ENCODE results near the gene MAGOHB. TPM values are rescaled to one million over a fixed set of nuclear protein-coding genes. Genes with fewer than 3 reads are reported as not detected.
"Not testable (repeated sequence)": the region's sequence is repeated elsewhere in the genome, so short reads cannot be mapped to it uniquely, and the experiment has no call there.

MAGOHB gene
- total RNA-seq, 2 donors from 2014 or later = 10.6 to 11.1 TPM

GRCh38 chr12:10624605-10625004 lies 11.2 kb upstream of the MAGOHB start:
- peaks cover 62% of the 10 kb centered on the region for H3K27me3 Mint-ChIP-seq
- H3K4me3 Mint-ChIP-seq = no peak overlapping the region
- no peaks in the 10 kb centered on the region for H3K9me3 ChIP-seq (ENCODE audit: control insufficient read depth, low read length, poor library complexity, severe bottlenecking)
- H3K27ac Mint-ChIP-seq = no peak overlapping the region
- ATAC-seq (no peak), DNase-seq (no peak)
- H3K36me3 Mint-ChIP-seq (ENCODE audit: low read depth) = peaks cover 3% of the 10 kb centered on the region
- no peaks in the 10 kb centered on the region for H3K4me1 Mint-ChIP-seq

GRCh38 chr12:10623131-10623530 lies 9.7 kb upstream of the MAGOHB start:
- H3K4me1 Mint-ChIP-seq = no peaks in the 10 kb centered on the region
- H3K4me3 Mint-ChIP-seq = no peak overlapping the region
- peaks cover 3% of the 10 kb centered on the region for H3K36me3 Mint-ChIP-seq (ENCODE audit: low read depth)

GRCh38 chr12:10621278-10621677 lies 7.9 kb upstream of the MAGOHB start:
- no peaks in the 10 kb centered on the region for H3K4me1 Mint-ChIP-seq
- peaks cover 2% of the 10 kb centered on the region for H3K36me3 Mint-ChIP-seq (ENCODE audit: low read depth)
- no peaks in the 10 kb centered on the region for H3K9me3 ChIP-seq (ENCODE audit: control insufficient read depth, low read length, poor library complexity, severe bottlenecking)
- peaks cover 56% of the 10 kb centered on the region for H3K27me3 Mint-ChIP-seq
- no peak overlapping the region for H3K27ac Mint-ChIP-seq
- ATAC-seq (no peak), DNase-seq (no peak)
- H3K4me3 Mint-ChIP-seq = no peak overlapping the region

More at GRCh38 chr12:10623131-10623530, 9.7 kb upstream of the MAGOHB start:
- no peak for ATAC-seq
- DNase-seq = no peak
- no peak overlapping the region for H3K27ac Mint-ChIP-seq
- no peaks in the 10 kb centered on the region for H3K9me3 ChIP-seq (ENCODE audit: control insufficient read depth, low read length, poor library complexity, severe bottlenecking)
- H3K27me3 Mint-ChIP-seq = peaks cover 66% of the 10 kb centered on the region

- ATAC-seq = no peak
- DNase-seq = no peak
- no peaks in the 10 kb centered on the region for H3K9me3 ChIP-seq (ENCODE audit: control insufficient read depth, low read length, poor library complexity, severe bottlenecking)
- no peak overlapping the region for H3K27ac Mint-ChIP-seq
- no peaks in the 10 kb centered on the region for H3K4me1 Mint-ChIP-seq
- H3K4me3 Mint-ChIP-seq = no peak overlapping the region
- H3K27me3 Mint-ChIP-seq = peaks cover 47% of the 10 kb centered on the region
- H3K36me3 Mint-ChIP-seq (ENCODE audit: low read depth) = peaks cover 2% of the 10 kb centered on the region
Measured at GRCh38 chr12:10620078-10620779, 6.8 kb upstream of the MAGOHB start.

- Mint-ChIP-seq H3K4me3 (no peak overlapping the region), H3K36me3 (ENCODE audit: low read depth) (peaks cover 2% of the 10 kb centered on the region), H3K27me3 (peaks cover 43% of the 10 kb centered on the region)
Measured at GRCh38 chr12:10618338-10618987, 5.1 kb upstream of the MAGOHB start.

GRCh38 chr12:10617863-10618262 lies 4.5 kb upstream of the MAGOHB start:
- no peak overlapping the region for H3K4me3 Mint-ChIP-seq
- peaks cover 43% of the 10 kb centered on the region for H3K27me3 Mint-ChIP-seq
- DNase-seq = no peak
- H3K9me3 ChIP-seq (ENCODE audit: control insufficient read depth, low read length, poor library complexity, severe bottlenecking) = no peaks in the 10 kb centered on the region
- peak overlapping the region; percentile 47 for H3K27ac Mint-ChIP-seq
- H3K4me1 Mint-ChIP-seq = peaks cover 10% of the 10 kb centered on the region
- ATAC-seq = no peak
- peaks cover 4% of the 10 kb centered on the region for H3K36me3 Mint-ChIP-seq (ENCODE audit: low read depth)

More at GRCh38 chr12:10618338-10618987, 5.1 kb upstream of the MAGOHB start:
- DNase-seq (no peak), ATAC-seq (no peak)
- Mint-ChIP-seq H3K4me1 (peaks cover 5% of the 10 kb centered on the region), H3K27ac (peak overlapping the region; percentile 47)
- H3K9me3 ChIP-seq (ENCODE audit: control insufficient read depth, low read length, poor library complexity, severe bottlenecking) = no peaks in the 10 kb centered on the region

GRCh38 chr12:10615532-10615931 lies 2.1 kb upstream of the MAGOHB start:
- Mint-ChIP-seq H3K27ac (no peak overlapping the region), H3K36me3 (ENCODE audit: low read depth) (peaks cover 4% of the 10 kb centered on the region), H3K4me1 (peaks cover 20% of the 10 kb centered on the region), H3K4me3 (no peak overlapping the region), H3K27me3 (peaks cover 27% of the 10 kb centered on the region)
- DNase-seq = no peak
- H3K9me3 ChIP-seq (ENCODE audit: control insufficient read depth, low read length, poor library complexity, severe bottlenecking) = no peaks in the 10 kb centered on the region
- ATAC-seq = no peak

GRCh38 chr12:10614056-10614370 lies 604 bp upstream of the MAGOHB start:
- Mint-ChIP-seq H3K4me3 (peak overlapping the region; percentile 96), H3K4me1 (peaks cover 20% of the 10 kb centered on the region), H3K27me3 (peaks cover 13% of the 10 kb centered on the region), H3K36me3 (ENCODE audit: low read depth) (peaks cover 2% of the 10 kb centered on the region), H3K27ac (peak overlapping the region; percentile 97)
- no peak for DNase-seq
- no peaks in the 10 kb centered on the region for H3K9me3 ChIP-seq (ENCODE audit: control insufficient read depth, low read length, poor library complexity, severe bottlenecking)
- ATAC-seq = no peak

- no peaks in the 10 kb centered on the region for H3K9me3 ChIP-seq (ENCODE audit: control insufficient read depth, low read length, poor library complexity, severe bottlenecking)
- H3K27ac Mint-ChIP-seq = peak overlapping the region; percentile 97
- ATAC-seq (no peak), DNase-seq (no peak)
- peaks cover 2% of the 10 kb centered on the region for H3K36me3 Mint-ChIP-seq (ENCODE audit: low read depth)
- peaks cover 20% of the 10 kb centered on the region for H3K4me1 Mint-ChIP-seq
- peak overlapping the region; percentile 96 for H3K4me3 Mint-ChIP-seq
- H3K27me3 Mint-ChIP-seq = peaks cover 4% of the 10 kb centered on the region
Measured at GRCh38 chr12:10612984-10613348, 443 bp downstream of the MAGOHB start.

- H3K27me3 Mint-ChIP-seq = no peaks in the 10 kb centered on the region
- DNase-seq = no peak
Measured at GRCh38 chr12:10612110-10612509, 1.3 kb downstream of the MAGOHB start.

GRCh38 chr12:10611258-10611657 lies 2.2 kb downstream of the MAGOHB start:
- Mint-ChIP-seq H3K4me1 (peaks cover 20% of the 10 kb centered on the region), H3K27ac (peak overlapping the region; percentile 97)
- not testable (repeated sequence) for H3K36me3 Mint-ChIP-seq (ENCODE audit: low read depth); H3K4me3 Mint-ChIP-seq; H3K9me3 ChIP-seq (ENCODE audit: control insufficient read depth, low read length, poor library complexity, severe bottlenecking); DNase-seq; ATAC-seq; H3K27me3 Mint-ChIP-seq

More at GRCh38 chr12:10612110-10612509, 1.3 kb downstream of the MAGOHB start:
- no peak for ATAC-seq
- H3K9me3 ChIP-seq (ENCODE audit: control insufficient read depth, low read length, poor library complexity, severe bottlenecking) = no peaks in the 10 kb centered on the region
- Mint-ChIP-seq H3K4me1 (peaks cover 20% of the 10 kb centered on the region), H3K27ac (peak overlapping the region; percentile 97), H3K4me3 (peak overlapping the region; percentile 96), H3K36me3 (ENCODE audit: low read depth) (peaks cover 3% of the 10 kb centered on the region)

GRCh38 chr12:10610188-10610587 lies 3.2 kb downstream of the MAGOHB start:
- Mint-ChIP-seq H3K4me3 (no peak overlapping the region), H3K4me1 (peaks cover 20% of the 10 kb centered on the region), H3K27me3 (no peaks in the 10 kb centered on the region), H3K27ac (peak overlapping the region; percentile 47), H3K36me3 (ENCODE audit: low read depth) (peaks cover 4% of the 10 kb centered on the region)
- no peaks in the 10 kb centered on the region for H3K9me3 ChIP-seq (ENCODE audit: control insufficient read depth, low read length, poor library complexity, severe bottlenecking)
- DNase-seq (no peak), ATAC-seq (no peak)

- Mint-ChIP-seq H3K27me3 (no peaks in the 10 kb centered on the region), H3K27ac (no peak overlapping the region), H3K4me1 (peaks cover 16% of the 10 kb centered on the region), H3K4me3 (no peak overlapping the region), H3K36me3 (ENCODE audit: low read depth) (peaks cover 3% of the 10 kb centered on the region)
- no peaks in the 10 kb centered on the region for H3K9me3 ChIP-seq (ENCODE audit: control insufficient read depth, low read length, poor library complexity, severe bottlenecking)
- no peak for ATAC-seq
- no peak for DNase-seq
Measured at GRCh38 chr12:10607885-10608458, 5.4 kb downstream of the MAGOHB start.

Data from T-helper 17 cell (primary cell).